Aorta (tissue), 5 donors: ENCODE measurements around the gene CDCA3. TPM values are rescaled to one million over a fixed set of nuclear protein-coding genes. Genes with fewer than 3 reads are reported as not detected.

Source experiments
- ATAC-seq: fragments of 200-7000 bp; cut with Tn5 transposase; one replicate; pipeline ENCODE4 v1.9.1; 2022; ENCODE audit warnings: moderate library complexity; ENCODE audit not compliant: low FRiP score
- DNase-seq, 2 donors: peaks; one replicate each; pipeline ENCODE4 v3.0.0-alpha.2; 2020
- H3K27ac ChIP-seq, 2 donors: one replicate each; pipeline ENCODE4 v1.5.1; 2013; ENCODE audit warnings: low read length in 2 of 2, mild to moderate bottlenecking in 2 of 2, moderate library complexity in 2 of 2, control low read depth in 1 of 2, inconsistent platforms in 1 of 2, low read depth in 1 of 2
- H3K27me3 ChIP-seq, 2 donors: one replicate each; pipeline ENCODE4 v1.6.1; 2013; ENCODE audit warnings: control low read depth in 1 of 2, low read length in 1 of 2, mild to moderate bottlenecking in 1 of 2, moderate library complexity in 1 of 2; ENCODE audit not compliant: insufficient read depth in 2 of 2, control insufficient read depth in 1 of 2
- H3K36me3 ChIP-seq, 2 donors: one replicate each; pipeline ENCODE4 v1.6.1; 2013; ENCODE audit warnings: control low read depth in 1 of 2, low read length in 1 of 2, mild to moderate bottlenecking in 1 of 2; ENCODE audit not compliant: insufficient read depth in 2 of 2, control insufficient read depth in 1 of 2
- H3K4me1 ChIP-seq, 2 donors: one replicate each; pipeline ENCODE4 v1.6.1; 2013; ENCODE audit warnings: low read length in 2 of 2, control low read depth in 1 of 2, mild to moderate bottlenecking in 1 of 2, moderate library complexity in 1 of 2; ENCODE audit not compliant: insufficient read depth in 2 of 2, control insufficient read depth in 1 of 2
- H3K4me3 ChIP-seq, 2 donors: one replicate each; pipeline ENCODE4 v1.5.1; 2013; ENCODE audit warnings: low read length in 2 of 2, control low read depth in 1 of 2, mild to moderate bottlenecking in 1 of 2
- H3K9me3 ChIP-seq: one replicate; pipeline ENCODE4 v1.6.1; 2013; ENCODE audit warnings: mild to moderate bottlenecking, low read length; ENCODE audit not compliant: control insufficient read depth
- WGBS, 2 donors: extraction: QIAGEN DNeasy Blood & Tissue Kit; methylation state at CpG; one replicate each; pipeline ENCODE4 v1.1.7; 2013; 5-methylcytosine and 5-hydroxymethylcytosine counted together
- intact Hi-C, 2 donors: fragments of 100-400 bp; cut with DNase I; formaldehyde crosslinking; loops; one replicate each; pipeline versions ENCODE4 v1.14.2 to v1.15.0; 2022
- polyA plus RNA-seq, 2 donors: library from polyadenylated mRNA; stranded (reverse); fragments of 200-250 nt; gene quantifications; one replicate each; pipeline ENCODE4 v1.2.3, GENCODE V29; 2013
- total RNA-seq, 2 donors: library from RNA; stranded (reverse); fragmentation: NEBNext Ultra II Directional; extraction: Animal tissue kit (Norgen Biotek cat#: 25700); gene quantifications; one replicate each; pipeline ENCODE4 v1.2.1, GENCODE V29; 2021
- donor health status: healthy with polysubstance abuse.
- donor health status: Bipolar disorder and iron deficiency.
- donor health status: DM: no; HTN: no; CAD: no.
- donor health status: DM: no; HTN: no; CAD: no.
- donor health status: DM: yes; HTN: yes; CAD: no.

Gene CDCA3
- total and polyA plus RNA-seq, 4 donors: 0.42 to 12.6 (median 2.8) TPM

- intact Hi-C loops: no loop called here
- Histone ChIP-seq H3K36me3 (peaks cover 3 to 17% of the 10 kb centered on the region in 2 donors), H3K27ac (no peak overlapping the region), H3K4me3 (no peak overlapping the region), H3K4me1 (no peaks in the 10 kb centered on the region), H3K9me3 (no peaks in the 10 kb centered on the region), H3K27me3 (no peaks in the 10 kb centered on the region)
- no peak for ATAC-seq
- 88 to 91% methylated on average over 9 of the region's 9 CpGs for WGBS, 2 donors
- DNase-seq: no peak
Observed at GRCh38 chr12:6861391-6861790, 10.3 kb upstream of the CDCA3 start.

DNA sequence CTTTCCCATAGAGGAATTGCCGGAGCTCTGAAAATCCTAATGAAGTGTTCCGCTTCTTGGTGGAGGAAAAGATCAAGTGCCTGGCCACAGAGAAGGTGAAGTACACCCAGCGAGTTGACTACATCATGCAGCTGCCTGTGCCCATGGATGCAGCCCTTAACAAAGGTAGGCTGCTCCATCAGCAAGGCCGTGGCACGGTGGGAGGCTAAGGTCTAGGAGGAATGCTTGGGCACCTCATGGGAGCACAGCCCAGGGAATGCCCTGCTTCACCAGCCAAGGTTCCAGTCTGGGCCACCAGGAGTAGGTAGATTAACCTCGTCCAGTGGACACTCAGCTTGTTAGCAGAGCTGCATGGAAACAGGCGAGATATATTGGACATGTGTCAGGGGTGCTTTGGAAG, 9.9 kb upstream of the CDCA3 start:
- DNase-seq (no peak), ATAC-seq (no peak)
- intact Hi-C loops: no loop called here
- 94 to 96% methylated on average over 7 of the region's 7 CpGs for WGBS, 2 donors
- no peaks in the 10 kb centered on the region for H3K4me1 ChIP-seq
- H3K4me3 ChIP-seq: no peak overlapping the region
- no peaks in the 10 kb centered on the region for H3K9me3 ChIP-seq
- H3K36me3 ChIP-seq: peaks cover 3 to 17% of the 10 kb centered on the region in 2 donors
- H3K27me3 ChIP-seq: no peaks in the 10 kb centered on the region
- H3K27ac ChIP-seq: no peak overlapping the region

DNA sequence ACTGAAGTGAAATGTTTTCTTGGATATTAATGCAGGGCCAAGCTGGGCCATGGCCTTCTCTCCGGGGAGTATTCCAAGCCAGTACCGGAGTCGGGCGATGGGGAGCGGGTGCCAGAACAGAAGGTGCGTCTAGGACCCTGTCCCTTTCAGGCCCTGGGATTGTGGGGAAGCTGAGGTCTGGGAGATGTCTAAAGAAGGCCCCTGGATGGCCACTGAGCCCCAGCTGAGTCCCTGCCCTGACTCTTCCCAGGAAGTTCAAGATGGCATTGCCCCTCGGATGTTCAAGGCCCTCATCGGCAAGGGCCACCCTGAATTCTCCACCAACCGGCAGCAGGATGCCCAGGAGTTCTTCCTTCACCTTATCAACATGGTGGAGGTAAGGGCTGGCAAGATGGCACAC, 9.0 kb upstream of the CDCA3 start:
- ATAC-seq (no peak), DNase-seq (no peak)
- no peak overlapping the region for H3K4me3 ChIP-seq
- intact Hi-C loops: no loop called here
- H3K27me3 ChIP-seq: no peaks in the 10 kb centered on the region
- H3K36me3 ChIP-seq: peaks cover 3 to 17% of the 10 kb centered on the region in 2 donors
- no peaks in the 10 kb centered on the region for H3K9me3 ChIP-seq
- H3K4me1 ChIP-seq: no peaks in the 10 kb centered on the region
- no peak overlapping the region for H3K27ac ChIP-seq
- WGBS, 2 donors: 92 to 96% methylated on average over 9 of the region's 9 CpGs

DNA sequence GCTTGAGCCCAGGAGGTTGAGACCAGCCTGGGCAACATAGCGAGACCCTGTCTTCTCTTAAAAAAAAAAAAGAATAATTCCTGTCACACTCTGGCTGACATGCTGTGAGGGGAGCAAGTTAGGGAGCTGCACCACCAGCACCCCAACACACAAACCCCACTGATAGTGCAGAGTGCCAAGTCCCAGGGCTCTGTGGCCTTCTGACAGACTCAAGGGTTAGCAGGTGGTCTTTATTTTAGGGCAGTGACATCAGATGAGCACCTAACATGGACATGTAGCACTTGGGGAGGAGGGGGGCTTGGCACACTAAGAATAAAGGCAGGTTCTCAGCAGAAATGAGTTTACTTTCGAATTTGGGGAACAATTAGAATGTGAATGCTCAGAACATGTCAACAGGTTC, 7.7 kb upstream of the CDCA3 start:
- DNase-seq (no peak), ATAC-seq (no peak)
- no peaks in the 10 kb centered on the region for H3K27me3 ChIP-seq
- intact Hi-C loops: no loop called here
- WGBS, 2 donors: 95 to 98% methylated on average over 2 of the region's 2 CpGs
- no peaks in the 10 kb centered on the region for H3K9me3 ChIP-seq
- H3K4me1 ChIP-seq: no peaks in the 10 kb centered on the region
- H3K36me3 ChIP-seq: peaks cover 3 to 17% of the 10 kb centered on the region in 2 donors
- H3K27ac ChIP-seq: no peak overlapping the region
- H3K4me3 ChIP-seq: no peak overlapping the region

DNA sequence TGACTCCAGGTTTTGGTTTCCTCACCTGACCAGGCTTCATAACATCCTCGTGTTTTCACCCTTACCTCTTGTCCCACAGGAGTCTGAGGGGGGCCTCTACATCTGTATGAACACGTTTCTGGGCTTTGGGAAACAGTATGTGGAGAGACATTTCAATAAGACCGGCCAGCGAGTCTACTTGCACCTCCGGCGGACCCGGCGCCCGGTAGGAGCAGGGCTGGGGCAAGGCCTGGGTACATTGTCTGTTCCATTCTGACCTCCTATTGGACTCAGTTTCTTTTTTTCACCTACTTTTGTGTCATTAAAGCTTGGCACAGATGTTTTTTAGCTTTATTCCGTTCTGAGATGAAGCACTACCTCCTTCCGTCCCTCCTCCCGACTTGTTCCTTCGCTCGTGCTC, 4.2 kb upstream of the CDCA3 start:
- Histone ChIP-seq H3K27me3 (no peaks in the 10 kb centered on the region), H3K36me3 (peaks cover 0 to 6% of the 10 kb centered on the region in 2 donors), H3K4me3 (no peak overlapping the region), H3K4me1 (no peaks in the 10 kb centered on the region), H3K27ac (no peak overlapping the region), H3K9me3 (no peaks in the 10 kb centered on the region)
- intact Hi-C loops: no loop called here
- 89 to 90% methylated on average over 14 of the region's 14 CpGs for WGBS, 2 donors
- ATAC-seq (no peak), DNase-seq (no peak)

DNA sequence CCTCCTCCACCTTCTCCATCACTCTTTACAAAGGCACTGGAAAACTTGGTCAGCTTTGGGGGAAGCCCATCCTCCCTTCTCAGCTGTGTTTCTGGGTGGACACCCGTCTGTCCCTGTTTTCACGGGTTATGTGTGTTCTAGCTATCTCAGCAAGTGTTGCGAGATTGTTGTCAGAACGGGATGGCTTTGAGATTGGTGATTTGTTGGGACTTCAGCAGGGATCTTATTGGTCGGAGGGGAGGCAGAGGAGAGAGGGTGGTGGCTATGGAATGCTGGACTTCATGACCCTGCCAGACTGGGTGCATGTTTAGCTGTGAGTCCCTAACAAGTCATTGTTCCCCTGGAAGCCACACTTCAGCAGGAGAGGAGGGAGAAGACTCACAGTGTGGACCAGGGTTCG, 3.0 kb upstream of the CDCA3 start:
- no peak for DNase-seq
- Histone ChIP-seq H3K27me3 (no peaks in the 10 kb centered on the region), H3K27ac (no peak overlapping the region), H3K36me3 (peaks cover 0 to 5% of the 10 kb centered on the region in 2 donors), H3K9me3 (no peaks in the 10 kb centered on the region), H3K4me3 (no peak overlapping the region), H3K4me1 (no peaks in the 10 kb centered on the region)
- intact Hi-C loops: no loop called here
- ATAC-seq: no peak
- WGBS, 2 donors: 74 to 80% methylated on average over 6 of the region's 6 CpGs

DNA sequence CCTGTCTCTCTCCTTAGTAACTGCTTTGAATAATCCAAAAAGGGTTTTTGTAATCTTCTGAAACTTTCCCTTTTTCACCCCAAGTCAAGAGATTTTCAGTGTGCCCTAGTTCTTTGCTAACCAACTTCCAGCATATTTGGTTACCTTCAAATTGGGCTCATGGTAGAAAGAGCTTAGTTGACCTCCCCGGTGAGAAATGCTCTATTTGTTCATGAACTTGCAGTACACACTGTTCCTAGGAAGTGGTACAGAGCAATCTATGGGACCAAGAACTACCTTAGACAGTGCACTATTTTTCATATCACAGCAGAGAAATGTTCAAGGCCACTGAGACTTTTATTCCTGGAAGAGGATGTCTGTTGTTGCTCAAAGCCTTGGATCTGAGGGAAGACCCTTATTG, 2.5 kb upstream of the CDCA3 start:
- Histone ChIP-seq H3K36me3 (peaks cover 0 to 4% of the 10 kb centered on the region in 2 donors), H3K27me3 (no peaks in the 10 kb centered on the region), H3K9me3 (no peaks in the 10 kb centered on the region), H3K4me1 (no peaks in the 10 kb centered on the region), H3K27ac (peak overlapping the region in 1 of 2 donors; percentile 34), H3K4me3 (no peak overlapping the region)
- no peak for DNase-seq
- WGBS, 2 donors: 59 to 71% methylated on average over 1 of the region's 1 CpG
- no peak for ATAC-seq
- intact Hi-C loops: loop anchor here in 1 of 2 donors (2.0 kb wide), 2 partner anchors 13 to 37 kb away; partner anchors contain the start of gene TPI1

DNA sequence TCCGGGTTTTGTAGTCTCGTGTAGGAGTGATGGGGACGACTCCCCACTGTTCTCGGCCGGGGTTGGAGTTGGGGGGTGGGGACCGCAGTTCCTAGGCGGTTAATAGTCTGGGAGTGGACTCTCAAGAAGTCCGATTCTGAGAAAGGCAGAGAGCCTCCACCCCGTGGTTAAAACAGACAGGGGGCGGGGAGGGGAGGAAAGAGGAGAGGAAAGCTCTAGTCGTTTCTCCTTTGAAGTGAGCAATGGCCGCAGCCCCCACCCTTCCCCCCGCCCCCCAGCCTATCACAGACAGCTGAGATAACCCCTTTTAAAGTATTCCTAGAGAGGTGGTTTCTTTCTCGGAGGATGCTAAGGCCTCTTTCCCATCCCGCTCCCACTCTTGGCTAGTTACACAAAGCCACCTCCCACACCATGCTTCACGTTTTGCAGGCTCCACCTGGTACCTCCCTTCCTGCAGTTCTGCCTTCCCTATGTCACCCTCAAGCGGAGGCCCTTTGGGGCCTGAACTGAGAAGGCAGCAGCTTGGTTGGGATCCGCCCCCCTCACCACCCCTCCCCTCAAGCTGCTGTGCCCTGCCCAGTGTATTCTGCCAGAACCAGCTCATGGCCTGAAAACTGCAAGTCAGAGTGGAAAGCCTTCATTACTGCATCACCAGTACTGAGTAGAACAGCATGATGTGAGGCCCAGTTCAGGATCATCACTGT, 1.7 kb upstream of the CDCA3 start:
- Histone ChIP-seq H3K27ac (peak overlapping the region; percentile 29 to 34), H3K4me1 (no peaks in the 10 kb centered on the region), H3K27me3 (no peaks in the 10 kb centered on the region), H3K9me3 (no peaks in the 10 kb centered on the region), H3K4me3 (peak overlapping the region; percentile 18 to 58), H3K36me3 (no peaks in the 10 kb centered on the region)
- ATAC-seq (peak; percentile 3), DNase-seq (peak; percentile 83 to 86)
- 0% methylated on average over 18 of the region's 18 CpGs for WGBS, 2 donors
- intact Hi-C loops: loop anchor here in 1 of 2 donors (2.0 kb wide), 2 partner anchors 14 to 38 kb away; partner anchors contain the start of gene TPI1
